H1 (cell line): Measurements from ENCODE around the gene SMYD3. TPM values are rescaled to one million over a fixed set of nuclear protein-coding genes. Genes with fewer than 3 reads are reported as not detected.

Source experiments
- CHD7 ChIP-seq: fragments of 300-600 bp; sonication (generic); IDR thresholded peaks from 2 replicates; pipeline ENCODE4 v1.7.1; 2012; ENCODE audit warnings: low read length, moderate library complexity, mild to moderate bottlenecking, inconsistent platforms; ENCODE audit not compliant: insufficient replicate concordance
- polyA plus RNA-seq, 7 experiments: library from polyadenylated mRNA; depleted of rRNA in 3 of 7; stranded (reverse) in 5 of 7; unstranded in 2 of 7; fragments of >200 nt in 5 of 7; fragments of 200-250 nt in 2 of 7; gene quantifications; 1 replicate in 5 of 7; 2 replicates in 1 of 7; 4 replicates in 1 of 7; pipeline versions ENCODE4 v1.2.1 to v1.2.3, GENCODE V29; 2011 to 2013; ENCODE audit warnings: missing spikeins in 2 of 7, mixed read lengths in 2 of 7
- total RNA-seq: library from RNA; stranded (reverse); fragmentation: NEBNext Ultra II Directional; extraction: Animal tissue kit (Norgen Biotek cat#: 25700); gene quantifications from 2 replicates; pipeline ENCODE4 v1.2.1, GENCODE V29; 2021

SMYD3 gene
- total and polyA plus RNA-seq, 2 of the 8 experiments (the other 6 are each of a cell fraction or from before 2014, with no cell fraction given): 17.3 to 25.4 TPM

GRCh38 chr1:245760301-245760700 is 746.8 kb downstream of the SMYD3 start (continued):
- TF ChIP-seq CHD7: no peak
